Stimulated activated CD8-positive, alpha-beta memory T cell treated with anti-CD3 and anti-CD28 coated beads, Interleukin-15, amount 100 ng/mL, for 24 hours (primary cell): Measurements from ENCODE around the gene CTNNA2.

Source experiments
- DNase-seq: peaks from one replicate; pipeline ENCODE4 v3.0.0-alpha.2; 2020; ENCODE audit warnings: low read depth

The CTNNA2 gene

DNA sequence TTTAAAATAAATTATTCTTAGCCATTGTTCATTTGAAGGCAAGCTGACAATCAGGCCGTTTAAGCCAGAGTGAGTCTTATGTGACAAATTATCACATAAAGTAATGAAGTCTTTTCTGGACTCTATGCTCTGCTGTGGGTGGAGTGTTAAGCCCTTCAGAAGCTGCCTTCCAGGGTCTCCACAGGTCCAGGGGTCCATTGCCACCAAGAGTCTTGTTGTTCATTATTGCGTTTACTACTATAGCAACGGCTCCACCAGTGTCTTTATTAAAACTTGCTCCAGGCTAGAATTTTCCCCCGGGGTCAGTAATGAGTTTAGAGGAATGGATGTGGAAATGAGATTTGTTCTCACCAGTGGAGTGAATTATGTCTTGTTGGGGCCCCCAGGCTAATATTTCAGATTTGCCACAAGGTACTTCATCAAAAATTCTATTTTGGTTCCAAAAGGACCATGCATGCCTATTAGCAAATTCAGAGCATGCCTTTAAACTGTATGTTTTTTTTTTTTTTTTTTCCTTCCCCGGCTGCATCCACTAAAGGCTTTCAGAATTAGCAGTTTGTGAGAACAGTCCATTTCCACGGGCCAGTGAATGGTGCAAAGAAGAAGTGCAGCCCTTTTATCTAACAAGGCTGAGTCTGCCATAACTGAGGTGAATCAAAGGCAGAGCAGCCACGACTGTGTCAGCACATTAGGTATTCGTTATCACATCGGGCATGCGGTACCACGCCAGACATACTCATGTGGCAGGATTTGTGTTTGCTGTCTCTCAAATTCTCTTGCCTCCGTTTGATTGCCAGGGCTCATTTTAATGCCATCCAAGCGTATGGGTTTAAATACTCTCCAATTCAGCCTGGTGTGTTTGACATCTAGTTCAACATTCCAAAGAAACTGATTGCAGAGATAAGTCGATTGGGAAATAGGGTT is 817.9 kb downstream of the CTNNA2 start:
- no peak for DNase-seq

DNA sequence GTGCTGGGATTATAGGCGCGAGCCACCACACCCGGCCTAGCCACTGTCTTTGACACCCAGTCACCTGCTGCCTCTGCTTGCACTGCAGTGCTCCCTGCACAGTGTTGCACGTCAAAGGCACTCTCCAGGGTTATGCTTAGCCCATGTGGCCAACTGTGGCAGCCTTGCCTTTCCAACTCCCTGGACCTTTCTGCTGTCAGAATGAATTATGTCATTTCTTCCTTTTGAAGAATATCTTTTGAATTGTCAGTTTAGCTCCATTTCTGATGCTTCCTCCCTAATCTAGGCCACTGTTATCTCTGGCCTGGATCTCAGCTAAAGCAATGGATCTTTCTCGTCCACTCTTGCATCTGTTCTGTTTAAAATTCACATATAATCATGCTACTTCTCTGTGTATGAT is 821.0 kb downstream of the CTNNA2 start:
- DNase-seq = no peak

DNA sequence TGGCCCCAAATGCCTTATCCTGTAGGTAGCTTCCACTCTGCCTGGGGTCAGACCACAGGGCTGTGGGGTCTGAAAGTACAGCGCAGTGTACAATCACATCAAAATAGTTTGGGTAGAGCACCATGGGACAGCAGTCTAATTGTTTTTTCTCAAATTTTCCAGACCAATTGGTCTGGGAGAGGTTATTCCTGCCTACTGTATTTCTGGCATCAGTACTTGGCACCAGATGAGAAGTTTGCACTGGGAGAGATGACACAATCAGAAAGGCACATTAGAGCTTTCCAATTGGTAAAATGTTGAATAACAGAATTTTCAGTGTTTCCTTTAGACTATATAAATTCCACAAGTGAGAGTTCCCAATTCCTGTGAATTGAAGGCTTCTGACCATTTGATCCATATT is 822.6 kb downstream of the CTNNA2 start:
- DNase-seq = no peak

DNA sequence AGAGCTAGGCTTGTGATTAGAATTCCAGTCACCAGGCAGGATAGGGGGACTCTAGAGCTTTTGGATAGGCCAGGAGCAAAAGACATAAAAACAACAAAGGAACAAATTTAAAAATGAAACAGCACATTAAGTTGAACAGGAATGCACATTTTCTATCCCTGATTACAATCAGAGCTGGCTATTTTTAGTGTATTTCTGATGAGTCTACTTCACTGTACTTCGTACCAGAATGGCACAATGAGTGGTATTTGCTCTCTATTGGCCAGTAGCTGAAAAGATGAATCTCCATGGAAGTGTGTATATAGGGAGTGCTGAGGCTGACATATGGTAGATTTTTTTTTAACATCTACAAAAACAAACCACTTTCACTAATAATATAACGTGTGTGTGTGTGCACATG is 825.9 kb downstream of the CTNNA2 start:
- no peak for DNase-seq

DNA sequence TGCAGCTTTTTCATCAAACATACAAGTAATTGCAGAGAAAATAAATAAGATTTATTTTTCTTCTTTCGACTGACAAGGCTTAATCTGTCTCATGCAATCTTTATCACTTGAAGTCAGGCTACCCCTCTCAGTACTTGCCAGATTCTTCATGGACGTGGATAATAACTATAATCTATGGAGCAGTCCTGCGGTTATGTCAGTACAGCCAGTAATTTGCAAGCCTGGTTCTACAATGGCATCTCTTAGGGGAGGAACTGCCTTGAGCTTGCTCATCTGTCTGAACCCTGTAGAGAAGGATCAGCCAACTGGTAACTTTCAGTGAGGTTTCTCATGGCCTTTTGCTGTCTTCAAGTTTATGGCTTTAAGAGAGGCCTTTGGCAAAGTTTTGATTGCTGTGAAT is 827.2 kb downstream of the CTNNA2 start:
- DNase-seq = no peak

DNA sequence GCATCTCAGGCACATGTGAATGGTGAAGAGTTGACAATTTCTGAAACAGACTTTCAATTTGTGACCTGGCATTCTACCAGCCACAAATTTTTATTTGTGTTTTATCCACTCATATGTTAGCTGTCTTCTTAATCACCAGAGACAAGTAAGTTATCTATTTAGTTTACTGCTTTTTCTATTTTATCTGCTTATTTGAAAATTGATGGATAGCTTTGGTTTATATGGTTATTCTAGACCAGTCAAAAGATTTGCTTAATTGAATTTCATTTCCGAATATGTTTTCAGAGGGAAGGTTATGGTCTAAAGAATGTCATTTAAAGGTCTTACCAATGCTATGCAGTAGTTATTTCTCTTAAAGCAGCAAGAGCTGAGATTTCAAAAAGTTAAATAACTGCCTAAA is 835.2 kb downstream of the CTNNA2 start:
- DNase-seq = no peak

DNA sequence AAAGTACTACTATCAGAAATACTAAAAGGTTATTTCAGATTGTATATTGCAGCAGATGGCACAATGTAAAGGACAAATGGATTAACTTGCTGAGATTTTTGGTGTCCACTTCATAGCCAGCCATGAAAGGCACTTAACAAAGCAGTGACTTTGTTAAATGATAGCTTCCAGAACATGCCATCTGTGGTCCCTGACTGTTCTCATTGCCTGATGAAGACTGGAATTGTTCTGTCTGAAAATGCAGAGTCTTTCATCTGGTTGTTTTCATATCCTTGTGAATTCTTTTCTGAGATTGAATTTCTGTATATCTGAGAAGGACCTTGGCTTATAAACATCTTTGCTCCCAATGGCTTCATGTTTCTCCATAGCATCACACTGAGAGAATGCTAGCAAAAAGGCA is 836.1 kb downstream of the CTNNA2 start:
- no peak for DNase-seq

DNA sequence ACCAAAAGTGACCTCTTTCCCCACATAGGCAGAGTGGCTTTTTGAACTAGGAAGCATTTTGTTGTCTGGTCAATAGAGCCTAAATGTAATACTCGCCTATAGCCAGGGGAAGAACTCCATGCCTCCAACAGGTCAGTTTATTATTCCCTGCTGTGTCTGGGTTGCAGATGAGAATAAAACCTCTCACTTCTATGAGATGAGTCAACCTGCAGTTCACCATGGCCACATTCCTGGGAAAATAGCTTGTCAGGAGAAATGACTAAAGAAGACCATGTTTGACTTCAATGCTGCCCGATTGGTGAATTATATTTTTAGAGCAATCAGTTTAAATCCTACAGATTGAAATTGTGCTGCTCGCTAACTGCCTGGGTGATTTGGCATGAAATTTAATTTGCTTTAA is 838.4 kb downstream of the CTNNA2 start:
- DNase-seq = no peak

DNA sequence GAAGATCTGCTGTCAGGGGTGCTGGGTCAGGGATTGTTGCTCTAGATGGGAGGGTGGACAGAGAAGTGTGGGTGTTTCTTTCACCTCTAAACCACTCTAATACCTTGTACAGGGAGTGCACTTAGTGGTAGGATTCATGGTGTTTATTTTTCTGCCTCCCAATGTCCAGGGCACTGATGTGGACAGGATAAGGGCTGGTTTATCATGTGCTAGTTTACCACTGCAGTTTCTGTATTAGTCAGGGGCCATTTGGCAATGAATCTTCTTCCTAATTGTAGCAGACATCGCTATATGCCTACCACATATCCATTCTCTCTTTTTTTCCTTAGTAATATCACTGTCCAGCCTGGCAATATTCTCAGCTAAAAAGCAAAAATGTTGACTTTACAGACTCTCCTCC is 842.0 kb downstream of the CTNNA2 start:
- DNase-seq = no peak

DNA sequence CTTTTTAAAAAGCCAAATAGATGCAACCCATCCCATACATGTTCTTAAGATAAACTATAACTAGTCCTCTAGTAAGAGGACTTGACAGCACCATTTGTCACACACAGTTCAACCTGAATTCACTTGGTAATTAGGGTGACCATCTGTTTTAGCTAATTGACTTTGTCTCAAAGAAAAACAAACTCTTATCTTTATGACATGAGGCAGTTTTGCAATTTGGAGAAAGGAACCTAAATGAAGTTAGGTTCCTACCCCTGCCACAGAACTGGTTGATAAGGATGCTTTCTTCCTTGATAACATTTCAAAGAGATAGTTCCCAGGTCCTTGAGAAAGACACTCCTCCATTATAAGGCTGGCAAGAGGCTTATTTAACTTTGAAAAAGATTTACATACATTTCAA is 849.1 kb downstream of the CTNNA2 start:
- no peak for DNase-seq

DNA sequence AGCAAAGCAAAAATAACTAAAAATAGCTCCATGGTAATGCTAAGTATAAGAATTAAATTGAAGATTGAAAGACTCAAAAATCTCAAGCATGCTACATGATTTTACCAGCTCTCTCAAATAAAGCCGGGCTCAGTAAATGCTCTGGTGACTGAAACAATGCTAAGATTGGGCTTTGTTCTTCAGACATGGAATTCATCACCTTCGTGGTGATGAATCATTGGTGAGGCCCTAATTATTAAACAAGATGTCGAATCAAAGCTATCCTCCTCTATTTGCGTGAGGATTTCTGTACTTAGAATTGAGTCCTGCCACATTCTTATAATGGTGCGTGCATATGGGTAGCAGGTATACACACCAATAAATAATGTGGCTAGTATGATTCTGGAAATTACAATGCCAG is 850.5 kb downstream of the CTNNA2 start:
- no peak for DNase-seq

DNA sequence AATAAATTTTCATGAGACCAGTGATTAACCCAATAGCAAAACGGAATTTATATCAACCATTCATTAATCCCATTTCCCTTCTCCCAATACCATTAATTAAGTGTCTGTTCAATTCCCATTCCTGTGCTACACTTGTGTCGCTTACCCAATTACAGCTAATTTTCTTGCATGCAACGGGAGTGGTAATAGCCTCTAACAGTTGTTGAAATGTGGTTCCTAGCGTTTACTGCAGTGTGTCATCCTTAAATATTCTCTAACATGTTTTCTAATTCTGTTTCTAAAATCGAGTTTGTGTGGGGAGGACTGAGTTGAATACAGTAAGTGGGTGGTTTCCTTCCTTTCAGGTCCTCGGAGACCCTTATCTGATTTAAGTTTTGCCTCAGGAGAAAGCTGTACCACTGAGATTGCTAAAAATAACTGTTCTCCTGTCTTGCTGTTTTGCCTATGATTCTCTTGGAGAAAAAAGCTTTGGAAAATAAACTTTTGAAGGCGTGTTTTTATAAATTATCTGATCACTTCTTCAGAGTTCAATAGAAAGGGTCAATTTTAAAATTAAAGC is 851.0 kb downstream of the CTNNA2 start:
- no peak for DNase-seq

DNA sequence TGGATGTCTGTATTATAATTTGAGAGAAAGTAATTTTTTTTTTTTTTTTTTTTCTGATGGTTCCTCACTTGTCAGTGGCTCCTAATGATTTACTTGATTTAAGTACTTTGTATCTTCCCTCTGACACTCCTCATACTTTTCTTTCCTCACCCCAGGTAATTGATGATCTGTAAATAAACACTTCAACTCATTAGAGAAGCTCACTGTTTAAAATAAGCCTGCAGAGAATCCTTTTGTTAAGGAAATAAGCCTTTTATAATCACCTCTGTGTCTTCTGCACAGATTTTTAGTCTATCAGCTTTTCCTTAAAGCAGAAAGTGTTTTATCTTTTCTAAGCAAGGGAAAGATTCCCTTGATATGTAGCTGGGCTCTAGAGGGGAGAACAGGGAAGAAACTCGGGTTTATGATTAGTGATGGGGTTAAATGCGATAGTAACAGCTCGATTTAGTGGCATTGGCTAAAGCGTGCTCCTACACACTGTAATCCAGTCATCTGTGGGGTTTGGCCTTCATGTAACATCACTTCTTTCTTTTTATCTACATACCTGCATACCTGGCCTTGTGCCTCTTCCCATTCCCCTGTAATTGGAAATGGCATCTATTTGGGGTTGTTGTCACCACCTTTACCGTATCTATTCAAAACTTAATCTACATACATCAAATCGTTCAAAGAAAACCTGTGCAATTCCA is 851.8 kb downstream of the CTNNA2 start:
- no peak for DNase-seq

DNA sequence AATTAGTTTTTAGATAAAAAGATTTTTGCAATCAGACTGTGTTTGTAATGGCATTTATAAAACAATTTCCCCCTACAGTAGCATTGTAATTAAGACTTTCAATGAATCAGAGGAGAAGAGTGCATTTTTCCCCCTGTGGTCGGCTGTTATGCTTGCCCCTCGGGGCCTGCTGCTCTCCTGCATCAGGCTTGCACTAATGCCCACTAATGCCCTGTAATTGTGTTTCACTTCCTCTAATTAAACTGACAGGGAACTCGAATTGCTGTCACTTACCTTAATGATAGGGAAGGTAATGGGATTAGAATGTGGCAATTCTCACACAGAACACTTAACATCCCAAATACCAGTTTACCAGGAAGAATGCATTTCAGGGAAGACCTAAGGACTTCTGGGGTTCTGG is 852.9 kb downstream of the CTNNA2 start:
- DNase-seq = no peak

DNA sequence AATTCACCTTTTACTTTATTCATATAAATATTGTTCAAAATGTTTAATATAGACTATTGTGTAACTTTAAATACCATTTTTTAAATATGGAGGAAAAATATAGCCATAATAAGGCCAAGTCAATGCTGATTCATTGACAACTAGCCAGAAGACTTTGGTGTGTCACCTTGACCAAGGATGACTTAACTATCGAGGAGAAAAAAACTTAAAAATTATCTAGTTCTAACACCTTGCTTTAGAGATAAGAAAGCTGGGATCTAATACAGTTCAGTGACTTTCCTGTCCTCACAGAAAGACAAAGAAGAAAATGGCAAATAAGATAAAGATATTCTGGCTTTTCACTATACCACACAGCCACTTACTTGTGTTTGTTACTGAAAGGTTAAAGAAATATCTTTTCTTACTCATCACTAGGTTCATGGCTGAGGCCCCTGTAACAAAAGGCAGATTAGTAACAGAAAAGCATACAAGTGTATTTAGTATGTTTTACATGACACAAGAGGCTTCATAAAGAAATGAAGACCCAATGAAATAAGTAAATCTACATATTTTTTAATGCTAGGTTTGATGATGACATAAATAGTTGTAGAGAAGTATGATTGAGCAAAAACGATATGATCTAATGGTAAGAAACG is 857.6 kb downstream of the CTNNA2 start:
- no peak for DNase-seq

DNA sequence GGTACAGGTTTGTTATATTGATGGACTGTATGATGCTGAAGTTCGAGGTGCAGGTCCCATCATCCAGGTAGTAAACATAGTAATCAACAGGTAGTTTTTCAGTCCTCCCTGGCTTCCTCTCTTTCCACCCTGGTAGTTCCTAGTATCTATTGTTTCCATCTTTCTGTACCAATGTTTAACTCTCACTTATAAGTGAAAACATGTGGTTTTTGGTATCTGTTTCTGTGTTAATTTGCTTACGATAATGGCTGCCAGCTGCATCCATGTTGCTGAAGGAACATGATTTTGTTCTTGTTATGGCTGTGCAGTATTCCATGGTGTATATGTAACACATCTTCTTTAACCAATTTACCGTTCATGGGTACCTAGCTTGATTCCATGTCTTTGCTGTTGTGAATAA is 861.3 kb downstream of the CTNNA2 start:
- DNase-seq = no peak

DNA sequence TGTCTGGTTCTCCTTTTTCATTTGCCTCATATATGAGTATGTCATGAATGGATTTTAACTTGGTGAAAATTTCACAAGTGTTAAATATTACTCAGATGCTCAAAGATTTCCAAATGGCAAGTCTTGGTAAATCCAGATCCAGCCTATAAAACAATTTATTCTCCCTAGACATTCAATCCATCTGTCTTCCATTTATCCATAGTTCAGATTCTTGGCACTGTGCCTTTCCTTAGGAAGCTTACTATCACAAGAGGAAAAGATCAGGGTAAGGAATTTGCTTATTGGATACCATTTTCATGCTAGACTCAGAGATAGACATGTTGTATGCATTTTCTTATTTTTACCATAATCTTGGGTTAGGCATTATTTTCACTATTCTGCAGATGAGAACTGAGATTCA is 864.2 kb downstream of the CTNNA2 start:
- DNase-seq = no peak

DNA sequence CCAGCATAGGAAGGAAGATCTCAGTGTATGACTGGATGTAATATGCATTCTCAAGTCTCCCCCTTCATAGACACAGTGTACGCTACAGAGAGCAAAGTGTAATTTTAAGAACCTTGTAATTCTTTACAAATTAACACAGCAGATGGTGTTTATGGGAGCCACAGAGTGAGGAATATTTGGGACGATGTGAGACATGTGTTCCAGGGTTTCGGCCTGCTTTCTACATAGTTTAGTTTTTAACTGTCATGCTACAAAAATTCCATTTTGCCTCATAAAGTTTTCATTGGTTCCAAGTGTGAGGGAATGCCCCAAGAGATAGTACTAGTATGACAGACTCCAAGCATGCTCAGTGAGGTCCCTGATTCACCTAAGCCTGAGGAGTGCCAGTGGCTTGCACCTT is 867.9 kb downstream of the CTNNA2 start:
- DNase-seq = no peak

DNA sequence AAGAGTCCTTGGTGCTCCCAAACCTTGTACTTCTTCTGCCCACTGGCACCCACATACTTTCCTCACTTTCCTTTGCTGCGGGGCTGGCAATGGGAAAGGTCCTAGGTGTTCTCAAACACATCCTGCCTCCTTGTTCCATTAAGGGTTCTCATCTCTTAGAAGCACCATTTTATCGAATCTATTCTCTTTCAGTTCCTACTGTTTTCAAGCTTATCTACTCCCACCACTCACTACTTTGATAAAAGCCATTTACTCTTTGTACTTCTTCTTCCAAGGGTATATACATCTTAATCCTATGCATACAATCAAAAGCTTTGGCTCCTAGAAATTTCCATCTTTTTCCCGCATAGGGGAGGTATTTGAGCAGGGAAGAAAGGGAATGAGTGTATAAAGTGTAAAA is 868.8 kb downstream of the CTNNA2 start:
- DNase-seq = no peak

DNA sequence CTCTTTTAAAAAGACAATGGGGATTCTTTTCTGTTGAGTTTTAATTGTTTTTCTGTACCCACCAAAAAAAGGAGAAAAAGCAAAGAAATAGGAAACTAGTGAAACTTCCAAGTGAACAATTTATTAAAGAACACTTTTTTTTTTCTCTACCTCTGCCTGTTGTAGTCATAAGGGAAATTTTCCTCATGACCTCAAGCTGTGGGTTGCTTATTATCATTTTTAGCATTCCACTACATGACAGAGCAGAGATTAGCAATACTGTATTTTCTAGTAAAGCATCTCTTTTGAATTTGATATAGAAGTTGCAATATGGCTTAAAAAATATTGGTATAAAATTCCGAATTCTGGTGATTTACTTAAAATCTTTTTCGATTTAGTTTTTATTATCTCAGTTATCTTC is 879.6 kb downstream of the CTNNA2 start:
- no peak for DNase-seq

DNA sequence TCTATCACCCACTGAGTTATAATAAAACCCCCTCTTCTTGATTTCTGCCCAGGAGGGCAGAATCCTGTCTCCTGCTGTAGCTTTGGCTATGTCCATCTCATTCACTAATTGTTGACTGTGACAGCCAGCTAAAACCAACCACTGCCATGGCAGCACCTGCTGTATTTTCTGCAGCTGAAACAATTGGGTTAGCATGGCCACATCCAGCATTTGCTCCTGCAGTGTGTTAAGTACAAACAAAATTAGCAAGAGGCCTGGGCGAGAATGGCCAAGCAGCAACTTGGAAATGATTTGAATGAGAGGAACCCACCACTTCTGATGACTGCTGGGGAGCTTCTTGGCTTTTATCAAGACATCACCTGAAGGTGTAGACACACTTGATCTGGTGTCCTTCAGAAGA is 881.1 kb downstream of the CTNNA2 start:
- DNase-seq = no peak

DNA sequence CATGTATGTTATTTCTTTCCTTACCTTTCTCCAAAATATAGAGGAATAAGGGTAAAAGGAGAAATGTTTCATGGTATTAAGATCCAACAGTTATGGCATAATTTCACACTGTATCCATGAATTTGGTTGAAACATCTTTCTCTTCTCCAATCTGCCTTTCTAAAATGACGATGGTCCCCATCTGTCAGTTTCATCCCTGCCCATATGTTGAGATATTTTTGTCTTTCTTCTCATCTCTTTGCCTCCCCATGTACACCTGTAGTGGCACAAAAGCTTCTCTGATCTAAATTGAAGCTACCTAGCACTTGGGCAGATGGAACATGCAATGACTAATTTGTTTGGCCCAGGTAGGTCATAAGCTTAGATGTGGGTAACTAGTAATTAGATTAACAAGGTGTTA is 882.4 kb downstream of the CTNNA2 start:
- no peak for DNase-seq

DNA sequence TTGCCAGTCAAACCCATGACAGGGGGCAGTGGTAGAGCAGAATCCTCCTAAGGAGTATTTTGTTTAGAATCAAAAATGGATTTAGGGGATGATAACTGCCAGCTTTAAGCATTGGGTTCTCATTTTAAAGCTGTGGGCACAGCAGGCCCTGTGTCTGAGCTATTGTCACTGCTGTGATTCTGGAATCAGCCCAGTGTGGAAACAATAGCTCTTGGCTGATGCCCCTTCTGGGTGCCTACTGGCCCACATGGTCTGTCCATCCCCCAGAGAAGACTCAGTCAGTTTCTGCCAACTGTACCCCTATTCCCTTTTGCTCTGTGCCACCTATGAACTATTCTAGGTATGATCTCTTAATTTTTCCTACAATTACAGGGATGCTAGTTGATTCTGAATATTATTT is 883.4 kb downstream of the CTNNA2 start:
- DNase-seq = no peak
